ENCODE data around the gene RNU6-9.
"Not testable (repeated sequence)": the region's sequence is repeated elsewhere in the genome, so short reads cannot be mapped to it uniquely, and the experiment has no call there.

The RNU6-9 gene

GRCh38 chr19:872266-872951 is 20.9 kb upstream of the RNU6-9 start:
- ChIA-PET CTCF (interaction anchor here (0.6 to 1.1 kb wide), 2 partner anchors 9 to 102 kb away, joined by 3 to 4 read pairs; no protein-coding TSS in a partner anchor), POLR2A (ENCODE audit: low non-redundant PET) (no interaction called here)
- TF ChIP-seq CTCF (conservative IDR thresholded peaks at IDR 0.05; ENCODE audit: low read depth) = no peak
- DNase-seq (ENCODE audit: low spot score) = peak; percentile 82
- H3K27ac ChIP-seq = peak overlapping the region; percentile 100

- H3K27ac ChIP-seq = peak overlapping the region; percentile 100
- ChIA-PET CTCF (interaction anchor here (0.6 to 1.1 kb wide), 2 partner anchors 10 to 103 kb away, joined by 3 to 4 read pairs; no protein-coding TSS in a partner anchor), POLR2A (ENCODE audit: low non-redundant PET) (no interaction called here)
- TF ChIP-seq CTCF (conservative IDR thresholded peaks at IDR 0.05; ENCODE audit: low read depth) = no peak
- peak; percentile 76 for DNase-seq (ENCODE audit: low spot score)
Observed at GRCh38 chr19:873084-873483, 20.2 kb upstream of the RNU6-9 start.

GRCh38 chr19:873561-874041 is 19.7 kb upstream of the RNU6-9 start:
- TF ChIP-seq CTCF (conservative IDR thresholded peaks at IDR 0.05; ENCODE audit: low read depth) = no peak
- CTCF ChIA-PET = no interaction called here
- H3K27ac ChIP-seq = peak overlapping the region; percentile 100
- POLR2A ChIA-PET (ENCODE audit: low non-redundant PET) = no interaction called here
- DNase-seq (ENCODE audit: low spot score) = no peak

GRCh38 chr19:875265-875879 is 17.9 kb upstream of the RNU6-9 start:
- CTCF ChIA-PET = interaction anchor here (0.6 to 0.8 kb wide), 2 partner anchors 8 to 105 kb away, joined by 4 to 8 read pairs; no protein-coding TSS in a partner anchor

GRCh38 chr19:876089-876488 is 17.2 kb upstream of the RNU6-9 start:
- TF ChIP-seq CTCF (conservative IDR thresholded peaks at IDR 0.05; ENCODE audit: low read depth) = no peak
- DNase-seq (ENCODE audit: low spot score) = no peak
- H3K27ac ChIP-seq = peak overlapping the region; percentile 100
- CTCF ChIA-PET = interaction anchor here (0.6 kb wide), 1 partner anchor 42 kb away, joined by 3 read pairs; no protein-coding TSS in a partner anchor
- POLR2A ChIA-PET (ENCODE audit: low non-redundant PET) = no interaction called here

More at GRCh38 chr19:875265-875879, 17.9 kb upstream of the RNU6-9 start:
- H3K27ac ChIP-seq = peak overlapping the region; percentile 100
- POLR2A ChIA-PET (ENCODE audit: low non-redundant PET) = no interaction called here
- TF ChIP-seq CTCF (conservative IDR thresholded peaks at IDR 0.05; ENCODE audit: low read depth) = no peak
- no peak for DNase-seq (ENCODE audit: low spot score)

GRCh38 chr19:876780-877314 is 16.4 kb upstream of the RNU6-9 start:
- H3K27ac ChIP-seq = peak overlapping the region; percentile 100
- ChIA-PET POLR2A (ENCODE audit: low non-redundant PET) (no interaction called here), CTCF (no interaction called here)
- TF ChIP-seq CTCF (conservative IDR thresholded peaks at IDR 0.05; ENCODE audit: low read depth) = no peak
- DNase-seq (ENCODE audit: low spot score) = no peak

- H3K27ac ChIP-seq; DNase-seq (ENCODE audit: low spot score); CTCF ChIA-PET; POLR2A ChIA-PET (ENCODE audit: low non-redundant PET): not testable (repeated sequence)
Observed at GRCh38 chr19:877992-878660, 15.2 kb upstream of the RNU6-9 start.

- not testable (repeated sequence) for DNase-seq (ENCODE audit: low spot score); H3K27ac ChIP-seq
- ChIA-PET CTCF (interaction anchor here (0.6 kb wide), 2 partner anchors 41 to 731 kb away, joined by 4 read pairs; no protein-coding TSS in a partner anchor), POLR2A (ENCODE audit: low non-redundant PET) (interaction anchor here (0.6 kb wide), 2 partner anchors 12 to 31 kb away, joined by 4 to 5 read pairs; no protein-coding TSS in a partner anchor)
Observed at GRCh38 chr19:878751-879561, 14.3 kb upstream of the RNU6-9 start.
